HCT116 (cell line): ENCODE data around the gene MICAL1. TPM values are rescaled to one million over a fixed set of nuclear protein-coding genes. Genes with fewer than 3 reads are reported as not detected.
A peak's percentile ranks its signal among the peaks of the same experiment; 100 is the strongest.

Source experiments
- ATAC-seq: fragments of 200-7000 bp; cut with Tn5 transposase; 2 replicates; pipeline ENCODE4 v1.9.1; 2020; ENCODE audit warnings: mild to moderate bottlenecking, moderate library complexity
- BruUV-seq: library from RNA; stranded (reverse); fragments of 400-500 nt; replicated peaks from 2 replicates; lab custom pipeline; 2021; lab: Mats Ljungman, UMichigan
- CTCF ChIA-PET: fragments of 300-600 bp; sonication (Branson Sonifier 250); formaldehyde crosslinking; loops from one replicate; lab custom pipeline; 2021; ENCODE audit warnings: antibody characterized with exemption; lab: Charles Lee
- POLR2A ChIA-PET: fragments of 300-600, 350-600 bp; sonication (Branson Sonifier 250); formaldehyde crosslinking; loops from one replicate; lab custom pipeline; 2021; ENCODE audit warnings: antibody characterized with exemption; lab: Charles Lee
- RAD21 ChIA-PET, 2 experiments: fragments of 300-600 bp; sonication (Branson Sonifier 250); formaldehyde crosslinking; loops; one replicate each; lab custom pipeline; 2023; ENCODE audit warnings: low total read pairs in 2 of 2; ENCODE audit not compliant: uncharacterized antibody in 2 of 2, unreplicated experiment in 2 of 2, low non-redundant PET in 1 of 2; lab: Charles Lee
- DNase-seq: peaks from one replicate; pipeline ENCODE4 v3.0.0-alpha.2; 2010; ENCODE audit warnings: low read depth, low spot score
- H2AFZ ChIP-seq: fragments of 200-600 bp; shearing (Covaris generic), sonication (generic); 2 replicates; pipeline ENCODE4 v1.6.1; 2017; ENCODE audit warnings: low read depth, mixed run types, mixed read lengths, antibody characterized with exemption, low read length; ENCODE audit not compliant: poor library complexity, severe bottlenecking
- H3K27ac ChIP-seq: 2 replicates; pipeline ENCODE4 v1.5.1; 2012; ENCODE audit warnings: low read depth, low read length
- H3K27me3 ChIP-seq: fragments of 200-600 bp; sonication (generic); 2 replicates; pipeline ENCODE4 v1.6.1; 2016; ENCODE audit warnings: mixed run types, low read length, mixed read lengths; ENCODE audit not compliant: insufficient read depth
- H3K36me3 ChIP-seq, 2 experiments: fragments of 200-500 bp in 1 of 2; fragments of 200-600 bp in 1 of 2; sonication (Bioruptor generic) in 1 of 2; sonication (generic) in 1 of 2; 2 replicates each; pipeline versions ENCODE4 v1.5.1 to v1.6.1; 2014 to 2016; ENCODE audit warnings: low read length in 2 of 2, inconsistent platforms in 1 of 2, mixed read lengths in 1 of 2, mixed run types in 1 of 2; ENCODE audit not compliant: insufficient read depth in 2 of 2, control insufficient read depth in 1 of 2
- H3K4me1 ChIP-seq, 2 experiments: fragments of 200-600 bp in 1 of 2; sonication (generic) in 1 of 2; 2 replicates each; pipeline versions ENCODE4 v1.5.1 to v1.6.1; 2012 to 2017; ENCODE audit warnings: low read length in 2 of 2, inconsistent platforms in 1 of 2, mild to moderate bottlenecking in 1 of 2, mixed read lengths in 1 of 2, mixed run types in 1 of 2, moderate library complexity in 1 of 2; ENCODE audit not compliant: insufficient read depth in 2 of 2, control insufficient read depth in 1 of 2
- H3K4me2 ChIP-seq: fragments of 200-600 bp; sonication (generic); 2 replicates; pipeline ENCODE4 v1.6.1; 2017; ENCODE audit warnings: mixed run types, low read length, mixed read lengths
- H3K4me3 ChIP-seq, 2 experiments: fragments of 200-600 bp in 1 of 2; sonication (generic) in 1 of 2; replicated peaks in 1 of 2; 2 replicates each; pipeline ENCODE4 v1.5.1; 2011 to 2016; ENCODE audit warnings: low read length in 2 of 2, control low read depth in 1 of 2, low read depth in 1 of 2, mild to moderate bottlenecking in 1 of 2, mixed read lengths in 1 of 2, mixed run types in 1 of 2
- H3K79me2 ChIP-seq: fragments of 200-600 bp; sonication (generic); 2 replicates; pipeline ENCODE4 v1.6.1; 2017; ENCODE audit warnings: mild to moderate bottlenecking, mixed run types, low read length, moderate library complexity, mixed read lengths; ENCODE audit not compliant: insufficient read depth
- H3K9ac ChIP-seq: fragments of 200-600 bp; sonication (generic); 2 replicates; pipeline ENCODE4 v1.6.1; 2016; ENCODE audit warnings: low read length, mixed read lengths
- H3K9me2 ChIP-seq: fragments of 200-600 bp; sonication (generic), shearing (Covaris generic); 2 replicates; pipeline ENCODE4 v1.6.1; 2017; ENCODE audit warnings: mixed run types, mild to moderate bottlenecking, moderate library complexity; ENCODE audit not compliant: insufficient read depth
- H3K9me3 ChIP-seq, 2 experiments: fragments of 200-500 bp in 1 of 2; fragments of 200-600 bp in 1 of 2; sonication (Bioruptor generic) in 1 of 2; sonication (generic) in 1 of 2; 2 replicates each; pipeline ENCODE4 v1.6.1; 2014 to 2017; ENCODE audit warnings: low read length in 2 of 2, mixed read lengths in 2 of 2, inconsistent platforms in 1 of 2, low read depth in 1 of 2, mild to moderate bottlenecking in 1 of 2, mixed run types in 1 of 2, moderate library complexity in 1 of 2; ENCODE audit not compliant: control insufficient read depth in 1 of 2, insufficient read depth in 1 of 2
- H4K20me1 ChIP-seq: fragments of 200-600 bp; sonication (generic), shearing (Covaris generic); 2 replicates; pipeline ENCODE4 v1.6.1; 2017; ENCODE audit warnings: mixed run types, mild to moderate bottlenecking, moderate library complexity; ENCODE audit not compliant: insufficient read depth
- EGR1 ChIP-seq: IDR thresholded peaks from 2 replicates; pipeline ENCODE4 v1.6.1; 2012; ENCODE audit warnings: low read depth
- EZH2phosphoT487 ChIP-seq: fragments of 200-600 bp; IDR thresholded peaks from 2 replicates; pipeline ENCODE4 v1.6.1; 2018; ENCODE audit warnings: antibody characterized with exemption, borderline replicate concordance
- RAD21 ChIP-seq: IDR thresholded peaks from 2 replicates; pipeline ENCODE4 v1.6.1; 2012; ENCODE audit warnings: low read depth, mild to moderate bottlenecking
- REST ChIP-seq: IDR thresholded peaks from 2 replicates; pipeline ENCODE4 v1.6.1; 2012; ENCODE audit warnings: low read depth
- SP1 ChIP-seq: IDR thresholded peaks from 2 replicates; pipeline ENCODE4 v1.6.1; 2012; ENCODE audit warnings: low read depth
- TCF7L2 ChIP-seq: IDR thresholded peaks from 2 replicates; pipeline ENCODE4 v1.7.0; 2011; ENCODE audit warnings: borderline replicate concordance, inconsistent platforms; ENCODE audit not compliant: insufficient read depth, insufficient read length; ENCODE audit errors: extremely low read depth
- ZFX ChIP-seq: fragments of 450-650 bp; IDR thresholded peaks from 2 replicates; pipeline ENCODE4 v1.6.1; 2017
- intact Hi-C: fragments of 100-400 bp; cut with micrococcal nuclease; formaldehyde crosslinking; loops from 2 replicates; pipeline ENCODE4 v1.10.0; 2022
- total RNA-seq: library from RNA; stranded (reverse); gene quantifications from one replicate; pipeline ENCODE4 v1.2.1, GENCODE V29; 2021; ENCODE audit not compliant: unreplicated experiment

Gene MICAL1
- total RNA-seq, 1 experiment from 2014 or later: 23.9 TPM

DNA sequence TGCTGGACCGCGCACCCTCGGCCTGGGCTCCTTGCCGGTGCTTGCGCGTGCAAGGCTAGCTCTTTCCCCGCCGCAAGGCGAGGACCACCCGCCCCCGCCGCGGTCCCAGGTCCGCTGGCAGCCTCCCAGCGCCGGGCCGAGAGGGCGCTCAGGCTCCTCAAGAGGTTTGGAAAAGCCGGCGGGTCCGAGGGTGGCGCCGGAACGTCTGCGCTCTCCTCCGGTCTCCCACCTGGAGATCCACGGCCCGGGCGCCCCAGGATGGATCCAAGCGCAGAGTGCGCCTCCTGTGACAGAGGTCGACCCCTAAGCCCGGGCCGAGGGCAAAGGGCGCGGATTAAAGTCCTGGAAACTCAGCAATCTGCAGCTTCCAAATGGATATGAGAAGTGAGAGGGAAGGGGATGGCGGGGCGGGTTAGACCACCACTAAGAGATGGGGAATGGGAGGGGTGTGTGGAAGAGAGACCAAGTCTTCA is 575 bp upstream of the MICAL1 start:
- H3K27me3 ChIP-seq: no peaks in the 10 kb centered on the region
- peak overlapping the region; percentile 93 for H3K4me2 ChIP-seq
- H3K9ac ChIP-seq: peak overlapping the region; percentile 61
- H2AFZ ChIP-seq: peak overlapping the region; percentile 32
- peaks cover 0 to 5% of the 10 kb centered on the region in 2 experiments; a peak in 1 of 4 replicates for H3K36me3 ChIP-seq
- TF ChIP-seq ZFX (peak; percentile 8; the same call in 1 of the 2 replicates), EGR1 (peak; percentile 78), RAD21 (no peak), SP1 (no peak)
- peaks cover 4 to 43% of the 10 kb centered on the region in 2 experiments; a peak in 3 of 4 replicates for H3K4me1 ChIP-seq
- DNase-seq (no peak), ATAC-seq (peak; percentile 52)
- BruUV-seq: no TSS peak
- H3K9me2 ChIP-seq: no peaks in the 10 kb centered on the region
- intact Hi-C loops: no loop called here
- no peaks in the 10 kb centered on the region for H3K9me3 ChIP-seq
- no peaks in the 10 kb centered on the region for H3K79me2 ChIP-seq
- ChIA-PET RAD21 (no interaction called here), POLR2A (interaction anchor here (1.2 to 1.4 kb wide), 2 partner anchors 14 to 16 kb away, joined by 3 to 5 read pairs; partner anchors contain the start of genes PPIL6 and SMPD2), CTCF (interaction anchor here (1.2 kb wide), 1 partner anchor 15 kb away, joined by 3 read pairs; the partner anchor contains the start of genes PPIL6 and SMPD2)
- peak overlapping the region; percentile 77 for H3K27ac ChIP-seq
- H4K20me1 ChIP-seq: no peaks in the 10 kb centered on the region
- H3K4me3 ChIP-seq: peak overlapping the region; percentile 82 to 85

DNA sequence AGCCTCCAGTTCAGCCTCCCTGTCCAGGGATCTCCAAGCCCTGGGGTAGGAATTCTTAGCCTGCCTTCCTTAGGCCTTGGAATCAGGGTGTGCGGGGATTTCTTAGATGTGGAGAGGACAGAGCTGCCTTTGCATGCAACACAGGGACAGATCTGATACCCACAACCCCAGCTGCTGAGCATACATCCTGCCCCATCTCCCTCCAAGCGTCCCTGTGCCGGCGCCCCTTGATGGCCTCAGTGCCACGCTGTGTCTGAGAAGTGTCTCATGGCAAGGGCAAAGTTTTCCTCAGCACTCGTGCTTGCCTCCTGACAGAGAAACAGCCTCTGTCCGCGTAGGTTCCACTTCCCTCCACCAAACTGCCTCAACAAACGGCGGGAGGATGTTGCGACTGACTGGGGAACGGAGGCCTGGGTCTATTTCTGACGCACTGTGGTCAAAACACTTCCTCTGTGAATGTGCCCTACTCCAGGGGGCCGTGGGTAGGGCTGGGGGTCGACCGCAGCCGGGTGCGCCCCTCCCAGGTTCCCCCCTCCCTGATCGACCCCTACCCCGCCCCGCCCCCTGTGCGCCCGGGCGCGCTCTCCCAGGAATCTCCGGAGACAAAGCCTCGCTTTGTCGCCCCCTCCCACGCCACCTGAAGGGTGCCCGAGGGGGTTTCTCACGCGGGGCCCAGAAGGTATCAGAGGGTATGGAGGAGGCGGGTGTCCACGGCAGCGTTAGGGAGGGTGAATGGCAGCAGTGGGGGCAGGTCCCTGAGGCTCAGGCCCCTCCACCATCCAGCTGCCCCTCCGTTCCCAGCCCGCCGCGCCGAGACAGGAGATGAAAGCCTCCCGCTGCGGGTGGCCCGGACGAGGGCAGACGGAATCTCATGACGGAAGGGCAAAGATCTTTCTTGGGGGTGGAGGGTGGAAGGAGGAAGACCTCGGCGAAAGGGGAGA is 806 bp downstream of the MICAL1 start:
- H3K4me3 ChIP-seq: peak overlapping the region; percentile 82 to 85
- H3K9ac ChIP-seq: peak overlapping the region; percentile 56
- H3K79me2 ChIP-seq: no peaks in the 10 kb centered on the region
- peak overlapping the region; percentile 69; the same call in 1 of the 2 replicates for H3K27ac ChIP-seq
- H3K9me2 ChIP-seq: no peaks in the 10 kb centered on the region
- POLR2A ChIA-PET: interaction anchor here (0.6 to 1.6 kb wide), 5 partner anchors 13 to 1625 kb away, joined by 3 to 5 read pairs (median 5); partner anchors contain the start of genes PPIL6 and SMPD2
- no peak; the same call in 1 of the 2 replicates for ATAC-seq
- peaks cover 4 to 43% of the 10 kb centered on the region in 2 experiments; a peak in 3 of 4 replicates for H3K4me1 ChIP-seq
- CTCF ChIA-PET: no interaction called here
- TF ChIP-seq REST (no peak), TCF7L2 (peak; percentile 79), EZH2phosphoT487 (no peak)
- no TSS peak for BruUV-seq
- H4K20me1 ChIP-seq: no peaks in the 10 kb centered on the region
- intact Hi-C loops: no loop called here
- H3K27me3 ChIP-seq: no peaks in the 10 kb centered on the region
- H3K9me3 ChIP-seq: no peaks in the 10 kb centered on the region
- peaks cover 0 to 5% of the 10 kb centered on the region in 2 experiments; a peak in 1 of 4 replicates for H3K36me3 ChIP-seq
- H2AFZ ChIP-seq: no peak overlapping the region
- RAD21 ChIA-PET: no interaction called here
- peak overlapping the region; percentile 93 for H3K4me2 ChIP-seq
- no peak for DNase-seq
